ENCODE results near the gene WDCP. TPM values are rescaled to one million over a fixed set of nuclear protein-coding genes. Genes with fewer than 3 reads are reported as not detected.
A peak's percentile ranks its signal among the peaks of the same experiment; 100 is the strongest.

WDCP gene
- polyA plus RNA-seq, 1 donor from 2014 or later = 5.8 TPM

GRCh38 chr2:24008672-24009366 is 38.4 kb downstream of the WDCP start:
- peak overlapping the region in 1 of 4 donors; percentile 63 for H3K4me3 Mint-ChIP-seq
- H3K4me1 Mint-ChIP-seq = peaks cover 0 to 2% (median 0%) of the 10 kb centered on the region in 3 donors
- peak overlapping the region in 1 of 3 donors; percentile 2 for H3K27ac Mint-ChIP-seq
- peaks cover 31% of the 10 kb centered on the region for H3K27me3 Mint-ChIP-seq
- no peaks in the 10 kb centered on the region for H3K36me3 Mint-ChIP-seq
- H3K9me3 Mint-ChIP-seq = no peaks in the 10 kb centered on the region

GRCh38 chr2:24007693-24008092 is 39.5 kb downstream of the WDCP start:
- Mint-ChIP-seq H3K4me1 (peaks cover 0 to 2% (median 0%) of the 10 kb centered on the region in 3 donors), H3K36me3 (no peaks in the 10 kb centered on the region), H3K27me3 (peaks cover 31% of the 10 kb centered on the region), H3K27ac (no peak overlapping the region), H3K4me3 (no peak overlapping the region), H3K9me3 (no peaks in the 10 kb centered on the region)

- Mint-ChIP-seq H3K4me1 (no peaks in the 10 kb centered on the region), H3K9me3 (no peaks in the 10 kb centered on the region), H3K4me3 (no peak overlapping the region), H3K27ac (no peak overlapping the region), H3K36me3 (peaks cover 6% of the 10 kb centered on the region), H3K27me3 (no peaks in the 10 kb centered on the region)
Observed at GRCh38 chr2:23994567-23994966, 52.6 kb downstream of the WDCP start.

DNA sequence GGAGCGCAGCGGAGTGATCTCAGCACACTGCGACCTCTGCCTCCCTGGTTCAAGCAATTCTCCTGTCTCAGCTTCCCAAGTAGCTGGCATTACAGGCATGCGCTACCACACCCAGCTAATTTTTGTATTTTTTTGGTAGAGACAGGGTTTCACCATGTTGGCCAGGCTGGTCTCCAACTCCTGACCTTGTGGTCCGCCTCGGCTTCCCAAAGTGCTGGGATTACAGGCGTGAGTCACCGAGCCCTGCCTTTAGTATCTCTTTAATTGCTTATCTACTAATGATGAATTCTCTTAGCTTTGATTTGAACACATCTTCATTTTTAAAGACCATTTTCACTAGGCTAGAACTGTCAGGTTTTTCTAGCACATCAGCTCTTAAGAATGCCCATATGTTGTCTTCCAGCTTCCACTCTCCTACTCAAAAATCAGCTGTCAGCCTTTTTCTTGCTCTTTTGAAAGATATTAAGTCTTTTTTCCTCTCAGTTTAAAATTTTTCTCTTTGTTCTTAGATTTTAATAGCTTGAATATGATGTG is 53.4 kb downstream of the WDCP start:
- Mint-ChIP-seq H3K27me3 (no peaks in the 10 kb centered on the region), H3K4me1 (no peaks in the 10 kb centered on the region), H3K36me3 (peaks cover 5% of the 10 kb centered on the region), H3K9me3 (no peaks in the 10 kb centered on the region), H3K27ac (no peak overlapping the region), H3K4me3 (no peak overlapping the region)

DNA sequence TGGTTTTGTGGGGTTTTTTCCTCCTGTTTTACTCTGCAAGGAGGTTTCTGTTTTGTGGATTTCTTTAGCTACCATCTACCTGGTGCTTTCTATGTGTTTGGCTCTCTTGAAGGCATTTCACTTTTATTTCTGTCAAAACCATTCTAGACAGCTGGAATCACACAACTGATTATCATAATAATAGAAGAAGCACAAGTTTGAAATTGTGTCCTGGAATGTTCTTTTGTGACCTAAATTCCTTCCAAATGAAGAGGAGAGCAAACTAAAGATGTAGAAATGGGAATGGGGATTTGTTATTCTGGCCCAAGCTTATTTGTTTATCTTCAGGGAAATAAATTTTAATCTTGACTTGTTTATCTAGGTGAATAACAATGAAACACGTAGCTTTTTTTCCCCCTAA is 54.3 kb downstream of the WDCP start:
- no peak overlapping the region for H3K4me3 Mint-ChIP-seq
- no peaks in the 10 kb centered on the region for H3K9me3 Mint-ChIP-seq
- H3K4me1 Mint-ChIP-seq = peaks cover 0 to 5% (median 0%) of the 10 kb centered on the region in 3 donors
- H3K27me3 Mint-ChIP-seq = no peaks in the 10 kb centered on the region
- no peak overlapping the region for H3K27ac Mint-ChIP-seq
- H3K36me3 Mint-ChIP-seq = peaks cover 3% of the 10 kb centered on the region

GRCh38 chr2:23988371-23988770 is 58.8 kb downstream of the WDCP start:
- H3K27me3 Mint-ChIP-seq = no peaks in the 10 kb centered on the region
- peaks cover 0 to 5% (median 0%) of the 10 kb centered on the region in 3 donors for H3K4me1 Mint-ChIP-seq
- H3K4me3 Mint-ChIP-seq = no peak overlapping the region
- peaks cover 3% of the 10 kb centered on the region for H3K36me3 Mint-ChIP-seq
- no peaks in the 10 kb centered on the region for H3K9me3 Mint-ChIP-seq
- no peak overlapping the region for H3K27ac Mint-ChIP-seq

Other genes starting within 250 kb of the WDCP start
- gene ATAD2B, start 120.3 kb downstream of the WDCP start, polyA plus RNA-seq = 12.4 TPM
- 16.6 TPM for gene UBXN2A, start 106.9 kb downstream of the WDCP start, polyA plus RNA-seq
- gene MFSD2B, start 37.3 kb downstream of the WDCP start, polyA plus RNA-seq = not detected
- gene FKBP1B, start 2.4 kb upstream of the WDCP start, polyA plus RNA-seq = 3.9 TPM
- 171 TPM for gene SF3B6, start 28.9 kb upstream of the WDCP start, polyA plus RNA-seq
- gene TP53I3, start 37.4 kb upstream of the WDCP start, polyA plus RNA-seq = 4.1 TPM
- not detected for gene PFN4, start 75.9 kb upstream of the WDCP start, polyA plus RNA-seq
- gene FAM228B, start 76.1 kb upstream of the WDCP start, polyA plus RNA-seq = 12.1 TPM
- gene FAM228A, start 127.7 kb upstream of the WDCP start, polyA plus RNA-seq = not detected

All from IgD-negative memory B cell (primary cell).